Measurements from ENCODE around the gene DNAJA1.
"Not testable (repeated sequence)": the region's sequence is repeated elsewhere in the genome, so short reads cannot be mapped to it uniquely, and the experiment has no call there.

The DNAJA1 gene

DNA sequence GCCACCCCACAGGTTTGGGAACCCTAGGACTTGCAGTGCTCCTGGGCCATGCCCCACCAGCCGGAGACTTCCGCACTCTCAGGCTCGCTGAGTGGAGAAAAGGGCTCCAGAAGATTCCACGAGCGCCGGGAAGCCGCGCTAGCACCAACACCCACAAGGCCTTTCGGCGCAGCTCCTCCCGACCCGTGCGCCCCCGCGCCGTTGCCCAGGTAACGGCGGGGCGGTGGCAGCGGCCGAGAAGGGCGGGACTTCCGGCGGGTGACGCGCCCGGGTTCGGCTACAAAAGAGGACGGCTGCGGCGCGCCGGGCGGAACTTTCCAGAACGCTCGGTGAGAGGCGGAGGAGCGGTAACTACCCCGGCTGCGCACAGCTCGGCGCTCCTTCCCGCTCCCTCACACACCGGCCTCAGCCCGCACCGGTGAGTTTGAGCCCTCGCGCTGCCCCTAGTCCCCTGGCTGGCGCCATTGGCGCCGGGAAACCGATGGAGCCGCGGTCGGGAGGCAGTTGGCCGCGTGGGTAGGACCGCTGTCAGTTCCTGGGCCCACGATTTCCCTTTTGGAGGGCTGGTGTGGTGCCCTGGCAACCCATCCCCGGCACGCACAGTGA is at the start of gene DNAJA1:
Gene DNAJA1 (plus strand): TSS at position 308 of the 606 bp plus-strand sequence. CDS start 1,212 bp downstream, outside the sequence.
- peak within 1 kb of the TSS; percentile 100 for H3K4me3 ChIP-seq (ENCODE audit: low read depth, low read length)
- DNase-seq (ENCODE audit: low read depth), result peak; percentile 82

GRCh38 chr9:32978051-32978450 is 47.0 kb upstream of the DNAJA1 start:
- no peak for DNase-seq (ENCODE audit: low read depth)
- H3K4me3 ChIP-seq (ENCODE audit: low read depth, low read length), result no peak overlapping the region

DNA sequence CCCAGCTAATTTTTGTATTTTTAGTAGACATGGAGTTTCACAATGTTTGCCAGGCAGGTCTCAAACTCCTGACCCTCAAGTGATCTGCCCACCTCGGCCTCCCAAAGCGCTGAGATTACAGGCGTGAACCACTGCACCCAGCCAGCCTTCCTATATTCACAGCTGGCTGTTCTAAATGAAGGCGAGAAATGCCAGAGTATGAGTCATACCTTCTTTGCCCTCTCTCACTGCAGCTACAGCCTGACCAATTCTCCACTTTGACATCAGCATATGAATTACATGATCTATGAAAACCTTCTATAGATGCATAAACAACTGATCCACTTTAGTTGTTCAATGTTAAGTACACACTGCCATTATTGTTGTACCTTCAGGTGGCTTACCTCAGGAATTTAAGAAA is 38.1 kb upstream of the DNAJA1 start:
- H3K4me3 ChIP-seq (ENCODE audit: low read depth, low read length), result no peak overlapping the region
- DNase-seq (ENCODE audit: low read depth), result no peak

DNA sequence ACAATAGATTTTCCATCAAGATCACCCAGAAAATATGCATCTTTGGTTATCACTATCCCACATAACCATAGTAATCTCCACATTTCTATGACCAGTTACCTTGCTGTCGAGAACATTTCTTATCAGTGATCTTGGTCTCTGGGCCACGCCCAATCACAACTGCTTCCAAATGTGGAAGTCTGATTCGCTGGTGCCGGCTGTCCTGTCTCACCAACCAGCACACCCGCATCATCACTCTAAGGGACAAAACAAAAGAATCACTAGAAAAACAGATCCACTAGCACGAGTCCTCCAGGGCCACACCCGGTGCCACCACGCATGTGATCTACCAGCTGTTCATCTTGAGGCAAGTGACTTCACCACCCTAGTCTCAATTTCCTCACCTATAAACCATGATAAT is 35.4 kb upstream of the DNAJA1 start:
- no peak for DNase-seq (ENCODE audit: low read depth)
- no peak overlapping the region for H3K4me3 ChIP-seq (ENCODE audit: low read depth, low read length)

DNA sequence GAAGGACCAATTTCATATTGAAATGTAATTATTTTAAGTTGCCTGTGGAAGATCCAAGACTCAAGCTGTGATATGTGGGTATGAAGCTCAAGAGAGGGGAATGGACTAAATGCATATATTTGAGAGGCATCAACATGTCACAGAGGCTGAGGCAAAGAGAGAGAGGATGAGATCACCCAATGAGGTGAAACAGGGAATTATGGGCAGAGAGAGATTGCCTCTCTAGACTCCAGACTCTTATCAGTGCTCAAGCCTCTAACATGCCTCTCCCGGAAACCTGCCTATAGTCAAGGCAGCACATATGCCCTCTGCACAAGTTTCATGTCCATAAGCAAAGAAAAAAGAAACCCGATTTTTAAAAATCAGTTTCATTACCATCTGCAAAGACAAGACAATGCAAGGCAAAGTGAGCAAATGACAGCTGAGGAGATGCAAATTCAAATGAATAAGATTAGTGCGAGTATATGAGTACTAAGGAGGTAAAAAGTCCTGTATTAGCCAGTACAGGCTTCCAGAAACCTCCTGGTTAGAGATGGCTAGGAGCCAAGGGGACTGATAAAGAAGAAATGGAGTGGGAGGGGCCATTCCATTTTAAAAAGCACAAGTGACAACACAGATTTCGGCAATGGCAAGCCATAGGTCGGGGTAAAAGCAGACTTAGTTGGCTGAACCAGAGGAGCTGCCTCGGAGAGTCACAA is 33.0 kb upstream of the DNAJA1 start:
- H3K4me3 ChIP-seq (ENCODE audit: low read depth, low read length), result no peak overlapping the region
- no peak for DNase-seq (ENCODE audit: low read depth)

- H3K4me3 ChIP-seq (ENCODE audit: low read depth, low read length), result no peak overlapping the region
- no peak for DNase-seq (ENCODE audit: low read depth)
These were observed 32.4 kb upstream of the DNAJA1 start for GRCh38 chr9:32992595-32993238.

GRCh38 chr9:33000682-33001055 is 24.4 kb upstream of the DNAJA1 start:
- DNase-seq (ENCODE audit: low read depth), result not testable (repeated sequence)
- H3K4me3 ChIP-seq (ENCODE audit: low read depth, low read length), result peak overlapping the region; percentile 94

DNA sequence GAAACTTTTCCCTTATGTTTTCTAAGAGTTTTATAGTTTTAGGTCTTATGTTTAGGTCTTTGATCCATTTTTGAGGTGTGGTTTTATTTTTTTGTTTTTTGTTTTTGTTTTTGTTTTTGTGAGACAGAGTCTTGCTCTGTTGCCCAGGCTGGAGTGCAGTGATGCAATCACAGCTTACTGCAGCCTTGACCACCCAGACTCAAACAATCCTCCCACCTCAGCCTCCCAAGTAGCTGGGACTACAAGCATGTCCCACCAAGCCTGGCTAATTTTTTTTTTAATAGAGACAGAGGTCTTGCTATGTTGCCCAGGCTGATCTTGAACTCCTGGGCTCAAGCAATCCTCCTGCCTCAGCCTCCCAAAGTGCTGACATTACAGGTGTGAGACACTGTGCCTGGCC is 19.7 kb upstream of the DNAJA1 start:
- not testable (repeated sequence) for H3K4me3 ChIP-seq (ENCODE audit: low read depth, low read length); DNase-seq (ENCODE audit: low read depth)

DNA sequence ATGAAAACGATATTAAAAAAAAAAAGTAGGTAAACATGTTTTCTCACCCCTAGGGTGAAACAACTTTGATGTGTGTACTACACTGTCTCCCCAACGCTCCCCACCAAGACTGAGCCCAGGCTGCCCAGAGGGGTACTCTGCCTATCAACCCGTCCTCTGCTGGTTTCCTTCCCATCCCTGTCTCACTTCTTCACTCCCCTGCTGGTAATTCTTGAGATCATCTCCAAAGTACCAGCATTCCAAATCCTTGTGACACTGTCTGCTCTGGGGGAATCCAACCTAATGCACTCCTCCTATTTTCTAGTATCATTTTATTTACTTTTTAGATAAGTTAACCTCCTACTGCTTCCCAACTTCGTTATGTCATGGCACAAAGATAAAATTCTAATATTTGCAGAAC is 17.3 kb upstream of the DNAJA1 start:
- no peak overlapping the region for H3K4me3 ChIP-seq (ENCODE audit: low read depth, low read length)
- no peak for DNase-seq (ENCODE audit: low read depth)

DNA sequence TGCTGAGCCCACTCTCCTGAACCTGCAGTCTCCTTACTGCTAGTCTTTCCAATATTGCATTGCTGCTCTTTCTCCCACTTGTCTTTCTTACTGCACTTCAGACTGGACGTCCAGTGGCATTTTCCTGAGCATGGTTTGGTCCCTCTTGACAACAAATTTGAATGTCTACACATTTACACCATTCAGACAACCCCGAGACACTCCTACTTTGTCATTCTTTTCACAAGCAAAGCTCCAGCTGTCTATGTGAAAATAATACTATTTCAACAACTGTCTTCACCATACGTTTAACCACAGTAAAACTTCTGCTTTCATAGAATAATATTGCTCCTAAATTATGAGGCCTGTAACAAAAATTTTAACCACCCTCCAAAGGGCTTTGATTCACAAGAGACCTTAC is 13.2 kb upstream of the DNAJA1 start:
- DNase-seq (ENCODE audit: low read depth), result no peak
- no peak overlapping the region for H3K4me3 ChIP-seq (ENCODE audit: low read depth, low read length)

DNA sequence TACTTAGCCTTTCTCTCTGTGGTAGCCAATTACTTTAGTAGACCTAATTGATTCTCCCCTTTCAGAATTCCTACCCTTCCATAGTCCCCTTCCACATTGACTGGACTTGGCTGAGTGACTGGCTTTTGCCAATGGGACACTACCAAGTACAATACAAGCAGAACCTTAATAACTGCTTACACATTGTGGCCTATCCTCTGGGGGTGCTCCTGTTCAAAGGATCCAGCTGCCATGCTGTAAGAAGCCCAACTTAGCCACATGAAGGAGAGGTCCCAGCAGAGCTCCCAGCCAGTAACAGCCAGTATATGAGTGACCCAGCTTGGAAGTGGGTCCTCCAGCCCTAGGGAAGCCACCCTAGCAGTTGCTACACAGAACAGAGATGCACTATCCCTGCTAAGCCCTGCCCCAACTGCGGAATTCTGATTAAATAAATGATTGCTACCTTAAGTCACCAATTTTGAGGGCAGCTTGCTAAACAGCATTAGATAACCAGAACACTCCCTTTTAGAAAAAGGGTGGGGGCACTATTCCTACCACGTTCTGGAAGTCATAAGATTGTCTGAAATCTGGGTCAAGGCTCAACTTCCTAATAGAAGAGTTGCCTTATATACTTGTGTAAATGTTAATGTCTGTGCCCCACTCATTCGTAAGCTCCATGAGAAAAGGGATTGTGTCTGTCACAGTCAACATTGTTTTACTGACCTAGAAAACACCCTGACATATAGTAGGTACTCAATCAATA is 12.6 kb upstream of the DNAJA1 start:
- H3K4me3 ChIP-seq (ENCODE audit: low read depth, low read length), result no peak overlapping the region
- no peak for DNase-seq (ENCODE audit: low read depth)

- no peak for DNase-seq (ENCODE audit: low read depth)
- no peak overlapping the region for H3K4me3 ChIP-seq (ENCODE audit: low read depth, low read length)
These were observed 11.0 kb upstream of the DNAJA1 start for GRCh38 chr9:33013962-33014664.

GRCh38 chr9:33014665-33015014 is 10.4 kb upstream of the DNAJA1 start:
- H3K4me3 ChIP-seq (ENCODE audit: low read depth, low read length), result no peak overlapping the region
- DNase-seq (ENCODE audit: low read depth), result no peak

- DNase-seq (ENCODE audit: low read depth), result no peak
- H3K4me3 ChIP-seq (ENCODE audit: low read depth, low read length), result no peak overlapping the region
These were observed 7.6 kb upstream of the DNAJA1 start for GRCh38 chr9:33017283-33018041.

GRCh38 chr9:33019797-33020196 is 5.3 kb upstream of the DNAJA1 start:
- no peak overlapping the region for H3K4me3 ChIP-seq (ENCODE audit: low read depth, low read length)
- no peak for DNase-seq (ENCODE audit: low read depth)

- DNase-seq (ENCODE audit: low read depth), result no peak
- no peak overlapping the region for H3K4me3 ChIP-seq (ENCODE audit: low read depth, low read length)
These were observed 2.8 kb upstream of the DNAJA1 start for GRCh38 chr9:33022303-33022702.

DNA sequence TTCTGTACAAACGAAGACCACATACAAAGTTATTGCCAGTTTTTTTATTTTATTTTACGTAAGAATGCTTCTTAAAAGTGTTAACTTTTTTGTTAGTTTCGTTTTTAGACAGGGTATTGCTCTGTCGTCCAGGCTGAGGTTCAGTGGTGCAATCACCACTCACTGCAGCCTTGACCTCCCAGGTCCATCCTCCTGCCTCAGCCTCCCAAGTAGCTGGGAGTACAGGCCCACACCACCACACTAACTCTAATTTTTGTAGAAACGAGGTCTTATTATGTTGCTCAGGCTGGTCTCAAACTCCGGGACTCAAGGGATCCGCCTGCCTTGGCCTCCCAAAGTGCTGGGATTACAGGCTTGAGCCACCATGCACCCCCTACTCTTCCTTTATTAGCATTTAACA is 2.3 kb upstream of the DNAJA1 start:
- no peak overlapping the region for H3K4me3 ChIP-seq (ENCODE audit: low read depth, low read length)
- DNase-seq (ENCODE audit: low read depth), result no peak

- no peak for DNase-seq (ENCODE audit: low read depth)
- H3K4me3 ChIP-seq (ENCODE audit: low read depth, low read length), result peak overlapping the region; percentile 100
These were observed 1.4 kb upstream of the DNAJA1 start for GRCh38 chr9:33023661-33024060.
